K562 (cell line): ENCODE measurements around the gene CEMIP. TPM values are rescaled to one million over a fixed set of nuclear protein-coding genes. Genes with fewer than 3 reads are reported as not detected.

Experiments
- ARID2 ChIP-seq: fragments of 450-650 bp; IDR thresholded peaks from 2 replicates; pipeline ENCODE4 v1.6.1; 2017; ENCODE audit warnings: antibody characterized with exemption, mild to moderate bottlenecking
- CC2D1A ChIP-seq: fragments of 450-650 bp; IDR thresholded peaks from 2 replicates; pipeline ENCODE4 v1.6.1; 2017; ENCODE audit warnings: mild to moderate bottlenecking
- ELK3 ChIP-seq: fragments of 450-650 bp; formaldehyde crosslinking; IDR thresholded peaks from 2 replicates; pipeline ENCODE4 v1.4.0; 2020; ENCODE audit warnings: mild to moderate bottlenecking
- HDAC6 ChIP-seq: IDR thresholded peaks from 2 replicates; pipeline ENCODE4 v1.6.1; 2012; ENCODE audit warnings: low read depth, mild to moderate bottlenecking, control low read depth, inconsistent platforms, low read length, moderate library complexity
- JUND ChIP-seq, 2 experiments: IDR thresholded peaks; 2 replicates in 1 of 2; 3 replicates in 1 of 2; pipeline ENCODE4 v1.6.1; 2011; ENCODE audit warnings: borderline replicate concordance in 2 of 2, low read depth in 2 of 2, low read length in 2 of 2, improper control_type of control experiment in 1 of 2, missing biosample characterization in 1 of 2, missing genetic modification characterization in 1 of 2, missing genetic modification reagents in 1 of 2
- POLR2B ChIP-seq: fragments of 450-650 bp; IDR thresholded peaks from 2 replicates; pipeline ENCODE4 v1.6.1; 2018; ENCODE audit warnings: low read depth; ENCODE audit not compliant: partially characterized antibody
- RAD21 ChIP-seq, 2 experiments: fragments of 250-450 bp in 1 of 2; fragments of 450-650 bp in 1 of 2; sonication (Bioruptor Pico) in 1 of 2; formaldehyde crosslinking in 1 of 2; IDR thresholded peaks in 1 of 2; conservative IDR thresholded peaks in 1 of 2; 2 replicates each; pipeline versions ENCODE4 v1.4.0 to v1.8.0; 2020 to 2022; ENCODE audit warnings: mild to moderate bottlenecking in 2 of 2, moderate library complexity in 1 of 2
- SMC3 ChIP-seq: conservative IDR thresholded peaks from 2 replicates; pipeline ENCODE4 v1.6.1; 2011; ENCODE audit warnings: low read depth, low read length, improper control_type of control experiment; ENCODE audit not compliant: insufficient read depth
- TAL1 ChIP-seq: fragments of 450-650 bp; IDR thresholded peaks from 2 replicates; pipeline ENCODE4 v1.6.1; 2016; ENCODE audit warnings: mild to moderate bottlenecking
- TCF15 ChIP-seq: fragments of 250-450 bp; sonication (Bioruptor Pico); IDR thresholded peaks from 2 replicates; pipeline ENCODE4 v1.8.0; 2022; ENCODE audit warnings: moderate library complexity, mild to moderate bottlenecking, inconsistent platforms
- ZBTB40 ChIP-seq, 2 experiments: fragments of 450-650 bp in 1 of 2; sonication (generic) in 1 of 2; formaldehyde crosslinking in 1 of 2; IDR thresholded peaks; 2 replicates each; pipeline versions ENCODE4 v1.7.1 to v1.9.0; 2016 to 2022; ENCODE audit warnings: inconsistent platforms in 1 of 2, mild to moderate bottlenecking in 1 of 2, missing genetic modification reagents in 1 of 2
- ZEB2 ChIP-seq: fragments of 450-650 bp; IDR thresholded peaks from 2 replicates; pipeline ENCODE4 v1.6.1; 2016
- polyA plus RNA-seq, 8 experiments: library from polyadenylated mRNA; depleted of rRNA in 4 of 8; stranded (reverse) in 5 of 8; unstranded in 3 of 8; fragments of >200 nt; fragmentation: Nextera tagmentation in 2 of 8; fragmentation: Illumina TruSeq in 1 of 8; extraction: Ambion mirVana in 2 of 8; extraction: Trizol in 1 of 8; gene quantifications; 2 replicates each; pipeline versions ENCODE4 v1.2.1 to v1.2.3, GENCODE V29; 2011 to 2014; ENCODE audit warnings: inconsistent platforms in 1 of 8, missing spikeins in 1 of 8
- total RNA-seq, 7 experiments: library from RNA; depleted of rRNA in 6 of 7; stranded (reverse); fragments of >200 nt in 6 of 7; fragmentation: Illumina TruSeq in 2 of 7; extraction: Trizol in 2 of 7; gene quantifications; 2 replicates each; pipeline versions ENCODE4 v1.2.1 to v1.2.3, GENCODE V29; 2011 to 2021; ENCODE audit warnings: low replicate concordance in 1 of 7

CEMIP gene
- total and polyA plus RNA-seq, 9 of the 15 experiments (the other 6 are each of a cell fraction or from before 2014, with no cell fraction given) = 0.33 TPM; not detected in 8

- TF ChIP-seq ZBTB40 (IDR thresholded peaks at IDR 0.05) (no peak), ZBTB40 (CRISPR knock-in tag; IDR thresholded peaks at IDR 0.05) (no peak), HDAC6 (no peak), POLR2B (no peak), SMC3 (peak; percentile 67), TCF15 (CRISPR knock-in tag) (no peak), ZEB2 (no peak), RAD21 (CRISPR knock-in tag; conservative IDR thresholded peaks at IDR 0.05 in 1 of 2, IDR thresholded peaks at IDR 0.05 in 1 of 2) (peak; percentile 87 to 92), ELK3 (CRISPR knock-in tag) (no peak), ARID2 (peak; percentile 31; the same call in 1 of the 2 replicates), CC2D1A (0 out of 2 replicates have a peak, but pooled peaks have one; percentile 38), JUND (IDR thresholded peaks at IDR 0.05; ENCODE audit: borderline replicate concordance, low read depth, low read length) (0 out of 2 replicates have a peak, but pooled peaks have one; percentile 11), JUND (tag; IDR thresholded peaks at IDR 0.05; ENCODE audit: borderline replicate concordance, low read depth, low read length) (no peak), TAL1 (no peak)
These were observed 191.0 kb downstream of the CEMIP start (continued) for GRCh38 chr15:80970018-80970657.
